Astrocyte of the spinal cord (primary cell): Measurements from ENCODE around the gene IFNA5.

ENCODE experiments used
- DNase-seq: peaks from one replicate; pipeline ENCODE4 v3.0.0; 2011; ENCODE audit warnings: low read depth, low spot score
- H3K4me3 ChIP-seq: 2 replicates; pipeline ENCODE4 v1.5.1; 2011; ENCODE audit warnings: low read depth, mild to moderate bottlenecking, low read length, moderate library complexity
- in situ Hi-C: cut with HindIII; loops from 2 replicates; pipeline ENCODE4 v1.10.0; 2017; ENCODE audit warnings: low sequenced_read_pairs
- TF ChIP-seq, protein P1 (sequence below): IDR thresholded peaks from 2 replicates; pipeline ENCODE4 v1.5.1; 2012; ENCODE audit warnings: low read depth, mild to moderate bottlenecking, low read length, inconsistent platforms

Gene IFNA5

GRCh38 chr9:21333226-21333625, 28.1 kb upstream of the IFNA5 start:
- no peak for DNase-seq
- no peak overlapping the region for H3K4me3 ChIP-seq
- TF ChIP-seq, protein P1, sequence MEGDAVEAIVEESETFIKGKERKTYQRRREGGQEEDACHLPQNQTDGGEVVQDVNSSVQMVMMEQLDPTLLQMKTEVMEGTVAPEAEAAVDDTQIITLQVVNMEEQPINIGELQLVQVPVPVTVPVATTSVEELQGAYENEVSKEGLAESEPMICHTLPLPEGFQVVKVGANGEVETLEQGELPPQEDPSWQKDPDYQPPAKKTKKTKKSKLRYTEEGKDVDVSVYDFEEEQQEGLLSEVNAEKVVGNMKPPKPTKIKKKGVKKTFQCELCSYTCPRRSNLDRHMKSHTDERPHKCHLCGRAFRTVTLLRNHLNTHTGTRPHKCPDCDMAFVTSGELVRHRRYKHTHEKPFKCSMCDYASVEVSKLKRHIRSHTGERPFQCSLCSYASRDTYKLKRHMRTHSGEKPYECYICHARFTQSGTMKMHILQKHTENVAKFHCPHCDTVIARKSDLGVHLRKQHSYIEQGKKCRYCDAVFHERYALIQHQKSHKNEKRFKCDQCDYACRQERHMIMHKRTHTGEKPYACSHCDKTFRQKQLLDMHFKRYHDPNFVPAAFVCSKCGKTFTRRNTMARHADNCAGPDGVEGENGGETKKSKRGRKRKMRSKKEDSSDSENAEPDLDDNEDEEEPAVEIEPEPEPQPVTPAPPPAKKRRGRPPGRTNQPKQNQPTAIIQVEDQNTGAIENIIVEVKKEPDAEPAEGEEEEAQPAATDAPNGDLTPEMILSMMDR, result no peak
- in situ Hi-C loops, result no loop called here

- no peak overlapping the region for H3K4me3 ChIP-seq
- TF ChIP-seq, protein P1, result no peak
- no peak for DNase-seq
- in situ Hi-C loops, result no loop called here
These were observed 26.7 kb upstream of the IFNA5 start for GRCh38 chr9:21331676-21332402.

- in situ Hi-C loops, result no loop called here
- H3K4me3 ChIP-seq, result no peak overlapping the region
- TF ChIP-seq, protein P1, result peak; percentile 59
- DNase-seq, result peak; percentile 51
These were observed 21.5 kb upstream of the IFNA5 start for GRCh38 chr9:21326526-21327139.

GRCh38 chr9:21324047-21324446, 18.9 kb upstream of the IFNA5 start:
- DNase-seq, result no peak
- H3K4me3 ChIP-seq, result no peak overlapping the region
- in situ Hi-C loops, result no loop called here
- TF ChIP-seq, protein P1, result no peak

- DNase-seq, result no peak
- in situ Hi-C loops, result no loop called here
- H3K4me3 ChIP-seq, result no peak overlapping the region
- TF ChIP-seq, protein P1, result no peak
These were observed 17.9 kb upstream of the IFNA5 start for GRCh38 chr9:21322911-21323461.

- in situ Hi-C loops, result no loop called here
- no peak overlapping the region for H3K4me3 ChIP-seq
- TF ChIP-seq, protein P1, result no peak
- DNase-seq, result no peak
These were observed 15.4 kb upstream of the IFNA5 start for GRCh38 chr9:21320465-21320864.
